ENCODE results near the gene ARRB2.
"Not testable (repeated sequence)": the region's sequence is repeated elsewhere in the genome, so short reads cannot be mapped to it uniquely, and the experiment has no call there.

Gene ARRB2

DNA sequence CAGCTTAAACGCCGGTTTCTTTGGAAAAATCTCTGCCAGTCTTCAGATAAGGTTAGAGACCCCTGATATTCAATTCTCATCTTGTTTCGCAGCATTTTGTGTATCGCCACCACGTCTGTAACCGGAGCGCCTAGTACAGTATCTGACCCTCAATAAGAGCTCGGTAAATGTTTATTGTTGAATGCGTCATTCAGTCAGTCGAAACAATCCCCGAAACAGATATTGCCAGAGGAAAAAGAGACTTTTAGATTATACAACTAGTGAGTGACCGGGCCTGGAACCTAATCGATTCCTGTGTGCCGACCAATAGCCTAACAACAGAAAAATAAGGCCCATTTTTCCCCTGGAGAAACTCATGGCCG, 7.1 kb upstream of the ARRB2 start:
- FAIRE-seq = no peak

DNA sequence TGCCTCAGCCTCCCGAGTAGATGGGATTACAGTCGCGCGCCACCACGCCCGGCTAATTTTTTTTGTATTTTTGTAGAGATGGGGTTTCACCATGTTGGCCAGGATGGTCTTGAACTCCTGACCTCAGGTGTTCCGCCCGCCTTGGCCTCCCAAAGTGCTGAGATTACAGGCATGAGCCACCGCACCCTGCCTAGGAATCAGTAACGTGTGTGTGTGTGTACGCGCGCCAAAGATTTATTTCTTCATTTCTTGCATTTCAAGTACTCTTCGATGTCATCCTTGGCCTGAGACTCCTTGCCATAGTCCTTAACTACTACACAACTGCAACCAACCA, 5.9 kb upstream of the ARRB2 start:
- not testable (repeated sequence) for FAIRE-seq

DNA sequence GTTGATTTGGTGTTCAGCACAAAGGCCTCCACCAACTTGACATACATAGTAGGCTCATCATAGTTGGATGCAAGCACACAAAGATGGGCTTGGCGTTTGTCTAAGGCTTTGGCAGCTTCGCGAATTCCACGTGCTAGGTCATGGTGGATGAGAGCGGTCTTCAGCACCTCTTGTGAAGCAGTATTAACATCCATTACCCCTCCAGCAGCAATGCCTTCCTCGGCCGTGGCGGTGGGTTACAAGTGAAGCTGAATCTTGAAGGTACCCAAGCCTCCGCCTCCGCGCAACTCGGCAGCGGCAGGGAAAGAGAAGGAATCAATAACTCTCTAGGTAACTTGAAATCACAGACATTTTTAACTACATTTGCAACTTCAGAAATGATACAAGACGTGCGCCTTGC, 5.4 kb upstream of the ARRB2 start:
- no peak for FAIRE-seq

DNA sequence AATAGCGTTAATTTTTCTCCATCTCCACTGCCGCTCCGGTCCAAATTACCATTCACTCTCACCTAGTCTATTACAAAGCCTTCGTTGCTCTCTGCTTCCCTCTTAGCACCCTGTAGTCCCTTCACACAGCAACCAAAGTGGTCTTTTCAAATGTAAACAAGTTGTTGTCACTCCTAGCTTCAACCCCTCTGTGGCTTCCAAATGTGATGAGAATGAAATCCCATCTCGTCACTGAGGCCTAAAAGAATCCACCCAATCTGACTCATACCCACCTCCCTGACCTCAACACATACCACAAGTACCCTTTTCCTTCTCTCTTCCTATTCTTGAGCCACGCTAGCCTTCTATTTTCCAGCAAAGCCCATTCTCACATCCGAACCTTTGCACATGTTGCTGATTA, 4.3 kb upstream of the ARRB2 start:
- no peak for FAIRE-seq

DNA sequence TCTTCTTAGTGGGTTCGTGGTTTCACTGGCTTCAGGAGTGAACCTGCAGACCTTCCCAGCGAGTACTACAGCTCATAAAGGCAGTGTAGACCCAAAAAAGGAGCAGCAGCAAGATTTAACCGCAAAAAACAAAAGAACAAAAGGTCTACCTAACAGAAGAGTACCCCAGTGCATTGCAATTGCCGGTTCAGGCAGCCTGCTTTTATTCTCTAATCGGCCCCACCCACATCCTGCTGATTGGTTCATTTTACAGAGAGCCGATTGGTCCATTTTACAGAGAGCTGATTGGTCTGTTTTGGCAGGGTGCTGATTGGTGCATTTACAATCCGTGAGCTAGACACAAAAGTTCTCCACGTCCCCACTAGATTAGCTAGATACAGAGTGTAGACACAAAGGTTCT, 2.0 kb upstream of the ARRB2 start:
- FAIRE-seq = no peak

DNA sequence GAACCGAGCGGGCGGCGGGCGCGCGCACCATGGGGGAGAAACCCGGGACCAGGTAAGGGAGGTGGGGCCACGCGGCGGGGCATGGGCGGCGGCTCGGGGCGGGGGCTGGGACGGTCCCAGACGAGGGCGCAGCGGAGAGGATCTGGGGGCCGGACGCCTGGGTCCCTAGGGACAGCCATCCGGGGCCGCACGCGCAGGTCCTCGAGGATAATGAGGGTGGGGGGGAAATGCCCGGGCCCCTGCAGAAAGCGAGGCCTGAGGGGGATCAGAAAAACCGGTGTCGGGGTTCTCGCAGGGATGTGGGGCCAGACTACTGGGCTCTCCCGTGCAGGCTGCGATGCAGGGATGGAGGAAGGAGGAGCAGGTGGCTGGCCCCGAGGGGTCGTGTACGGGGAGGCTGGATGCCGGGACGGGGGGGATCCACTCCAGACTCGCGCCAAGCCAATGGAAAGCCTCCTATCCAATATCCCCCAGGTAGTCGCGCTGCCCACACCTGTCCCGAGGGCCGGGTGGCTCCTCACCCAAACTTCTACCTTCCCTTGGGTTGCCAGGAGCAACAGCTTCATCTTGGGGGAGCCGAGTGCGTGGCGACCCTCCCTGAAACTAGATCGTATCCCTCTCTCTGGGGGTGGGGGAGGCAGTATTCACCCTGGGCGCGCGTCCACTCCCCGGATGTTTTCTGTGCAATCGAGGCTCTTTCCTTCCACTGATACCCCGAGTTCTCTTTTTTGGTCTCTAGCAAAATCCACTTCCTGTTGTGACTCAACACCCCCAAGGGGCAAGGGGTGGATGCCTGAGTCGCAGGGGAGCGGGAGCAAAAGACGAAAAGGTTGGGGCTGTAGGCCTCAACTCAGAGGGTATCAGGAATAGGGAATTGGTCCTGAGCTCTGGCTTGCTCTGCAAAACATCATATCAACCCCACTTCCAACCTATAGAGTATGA, 532 bp downstream of the ARRB2 start:
- no peak for FAIRE-seq

DNA sequence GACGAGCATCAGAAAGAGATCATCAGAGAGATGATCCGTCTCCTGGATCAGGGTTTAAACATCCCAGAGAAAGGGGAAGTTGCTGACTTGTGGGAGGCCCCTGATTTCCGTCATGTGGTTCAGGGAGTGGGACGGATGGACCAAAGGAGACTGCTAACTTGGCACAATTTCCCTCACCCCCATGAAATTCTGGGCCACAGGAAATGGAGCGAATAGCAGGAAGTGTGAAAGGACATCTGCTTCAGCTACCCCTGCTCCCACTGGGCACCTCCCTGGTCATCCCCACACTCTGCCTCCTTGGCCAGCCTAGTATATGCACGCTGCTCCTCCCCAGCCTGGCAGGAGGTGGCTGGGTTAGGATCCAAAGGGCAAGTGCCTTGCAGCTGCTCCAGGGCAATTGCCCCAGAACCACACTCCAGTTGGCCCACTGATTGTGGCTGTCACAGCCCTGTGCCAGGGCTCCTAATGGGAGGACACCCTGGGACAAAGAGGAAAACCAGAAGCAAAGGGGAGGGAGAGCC, 1.3 kb downstream of the ARRB2 start:
- FAIRE-seq = no peak

DNA sequence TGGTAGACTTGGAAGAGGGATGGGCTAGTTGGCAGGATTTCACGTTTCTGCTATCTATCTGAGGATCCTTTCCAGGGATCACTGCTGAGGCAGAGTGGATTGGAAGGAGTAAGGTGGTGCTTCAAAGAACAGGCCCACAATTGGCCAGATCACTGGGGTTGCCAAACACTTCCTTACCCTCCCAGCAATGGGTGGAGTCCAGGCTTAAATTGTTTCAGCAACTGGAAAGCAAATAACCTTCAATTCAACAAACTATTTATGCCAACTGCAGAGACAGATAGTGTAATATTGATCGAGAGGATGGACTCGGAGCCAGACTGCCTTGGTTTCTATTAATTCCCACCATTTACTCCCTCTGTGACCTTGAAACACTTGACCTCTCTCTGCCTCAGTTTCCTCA, 2.1 kb downstream of the ARRB2 start:
- no peak for FAIRE-seq

DNA sequence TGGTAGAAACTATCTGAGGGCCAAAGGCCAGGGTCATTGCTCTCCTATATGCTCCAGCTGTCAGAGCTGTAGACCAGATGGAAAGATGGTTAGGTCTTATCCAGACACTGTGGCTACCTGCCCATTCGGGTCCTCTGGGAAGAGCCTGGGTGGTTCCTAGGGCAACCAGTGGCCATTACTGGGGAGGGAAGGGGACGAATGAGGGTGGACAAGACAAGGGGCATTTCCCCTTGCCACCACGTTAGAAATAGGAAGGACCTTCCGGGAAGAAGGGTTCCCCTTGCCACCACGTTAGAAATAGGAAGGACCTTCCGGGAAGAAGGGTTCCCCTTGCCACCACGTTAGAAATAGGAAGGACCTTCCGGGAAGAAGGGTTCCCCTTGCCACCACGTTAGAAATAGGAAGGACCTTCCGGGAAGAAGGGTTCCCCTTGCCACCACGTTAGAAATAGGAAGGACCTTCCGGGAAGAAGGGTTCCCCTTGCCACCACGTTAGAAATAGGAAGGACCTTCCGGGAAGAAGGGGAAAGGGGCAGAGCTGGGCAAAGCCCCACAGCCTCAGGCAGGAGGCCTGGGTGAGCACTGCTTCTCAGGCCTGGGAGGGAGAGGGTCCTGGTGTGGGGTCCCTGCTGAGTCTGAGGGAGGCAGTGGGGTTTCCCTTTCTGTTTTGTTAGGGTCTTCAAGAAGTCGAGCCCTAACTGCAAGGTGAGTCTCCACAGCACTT, 4.1 kb downstream of the ARRB2 start:
- FAIRE-seq = not testable (repeated sequence)

DNA sequence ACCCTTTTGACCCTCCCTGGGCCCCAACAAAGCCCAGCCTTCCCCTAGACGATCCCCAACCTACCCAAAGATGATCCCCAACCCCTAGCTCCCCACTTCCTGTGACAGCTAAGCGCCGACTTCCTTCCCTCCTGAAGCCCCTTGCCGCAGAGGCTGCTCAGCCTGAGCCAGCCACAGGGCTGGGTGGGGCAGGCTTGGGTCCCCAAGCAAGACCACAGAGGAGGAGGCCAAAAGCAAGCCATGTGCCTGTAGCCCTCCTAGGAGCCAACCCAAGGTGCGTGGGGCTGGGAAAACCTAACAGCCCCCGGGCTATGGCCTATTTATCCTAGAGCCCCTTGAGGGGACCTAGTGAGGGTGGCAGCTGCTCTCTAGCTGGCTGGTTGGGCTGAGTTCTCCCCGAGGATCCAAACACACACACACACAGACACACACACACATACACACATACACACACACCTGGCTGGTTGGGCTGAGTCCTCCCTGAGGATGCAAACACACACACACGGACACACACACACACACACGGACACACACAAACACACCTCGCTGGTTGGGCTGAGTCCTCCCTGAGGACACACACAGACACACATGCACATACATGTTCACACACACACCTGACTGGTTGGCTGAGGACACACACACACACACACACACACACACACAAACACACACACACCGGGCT, 4.8 kb downstream of the ARRB2 start:
- no peak for FAIRE-seq

DNA sequence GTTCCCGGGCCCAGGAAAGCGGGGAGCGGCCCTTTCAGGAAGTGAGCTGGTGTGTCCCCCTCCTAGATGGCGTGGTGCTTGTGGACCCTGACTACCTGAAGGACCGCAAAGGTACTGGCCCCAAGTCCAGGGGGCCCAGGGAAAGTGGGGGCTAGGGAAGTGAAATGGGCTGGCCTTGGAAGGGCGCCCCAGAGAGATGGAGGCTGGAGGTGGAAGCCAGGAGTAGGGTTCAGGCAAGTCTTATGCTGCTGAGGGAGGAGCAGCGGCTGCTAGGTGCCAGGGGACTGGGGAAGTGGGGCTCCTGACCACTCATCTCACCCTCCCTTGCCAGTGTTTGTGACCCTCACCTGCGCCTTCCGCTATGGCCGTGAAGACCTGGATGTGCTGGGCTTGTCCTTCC, 5.6 kb downstream of the ARRB2 start:
- no peak for FAIRE-seq

DNA sequence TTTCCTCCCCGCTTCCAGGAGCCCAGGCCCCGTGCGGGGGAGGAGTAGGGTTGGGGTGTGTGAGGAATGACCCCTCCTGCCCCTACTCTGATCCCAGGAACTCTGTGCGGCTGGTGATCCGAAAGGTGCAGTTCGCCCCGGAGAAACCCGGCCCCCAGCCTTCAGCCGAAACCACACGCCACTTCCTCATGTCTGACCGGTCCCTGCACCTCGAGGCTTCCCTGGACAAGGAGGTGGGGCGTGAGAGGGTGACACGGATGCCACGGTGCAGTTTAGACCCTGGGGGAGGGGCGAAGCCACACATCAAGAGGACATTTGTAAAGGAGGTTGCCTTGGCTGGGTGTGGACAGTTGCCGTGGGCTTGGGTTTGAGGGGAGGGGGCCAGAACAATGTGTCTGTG, 7.4 kb downstream of the ARRB2 start:
- FAIRE-seq = no peak

DNA sequence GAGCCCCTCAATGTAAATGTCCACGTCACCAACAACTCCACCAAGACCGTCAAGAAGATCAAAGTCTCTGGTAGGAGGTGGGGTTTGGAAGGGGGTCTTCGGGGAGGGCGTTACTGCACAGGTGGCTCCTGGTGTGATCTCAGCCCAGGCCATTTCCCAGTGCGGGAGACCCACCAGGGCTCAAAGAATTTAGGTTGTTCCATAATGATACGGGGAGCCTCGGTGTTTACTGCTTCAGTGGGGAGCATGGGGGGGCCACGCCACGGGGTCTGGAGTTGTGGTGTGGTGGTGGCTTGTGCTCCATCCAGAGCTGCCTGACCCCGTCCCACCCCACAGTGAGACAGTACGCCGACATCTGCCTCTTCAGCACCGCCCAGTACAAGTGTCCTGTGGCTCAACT, 7.8 kb downstream of the ARRB2 start:
- FAIRE-seq = no peak

DNA sequence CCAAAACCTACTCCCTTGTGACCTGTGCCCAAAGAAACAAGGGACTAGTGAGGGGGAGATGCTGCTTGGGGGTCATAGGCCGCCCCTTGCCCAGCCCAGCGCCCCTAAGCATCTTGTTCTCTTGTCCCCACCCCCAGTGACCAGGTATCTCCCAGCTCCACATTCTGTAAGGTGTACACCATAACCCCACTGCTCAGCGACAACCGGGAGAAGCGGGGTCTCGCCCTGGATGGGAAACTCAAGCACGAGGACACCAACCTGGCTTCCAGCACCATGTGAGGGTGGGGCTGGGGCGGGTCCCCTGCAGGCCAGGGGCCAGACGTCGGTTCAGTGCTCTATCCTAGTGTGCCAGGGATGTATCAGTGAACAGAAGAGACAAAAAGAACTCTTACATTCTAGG, 8.7 kb downstream of the ARRB2 start:
- FAIRE-seq = no peak

DNA sequence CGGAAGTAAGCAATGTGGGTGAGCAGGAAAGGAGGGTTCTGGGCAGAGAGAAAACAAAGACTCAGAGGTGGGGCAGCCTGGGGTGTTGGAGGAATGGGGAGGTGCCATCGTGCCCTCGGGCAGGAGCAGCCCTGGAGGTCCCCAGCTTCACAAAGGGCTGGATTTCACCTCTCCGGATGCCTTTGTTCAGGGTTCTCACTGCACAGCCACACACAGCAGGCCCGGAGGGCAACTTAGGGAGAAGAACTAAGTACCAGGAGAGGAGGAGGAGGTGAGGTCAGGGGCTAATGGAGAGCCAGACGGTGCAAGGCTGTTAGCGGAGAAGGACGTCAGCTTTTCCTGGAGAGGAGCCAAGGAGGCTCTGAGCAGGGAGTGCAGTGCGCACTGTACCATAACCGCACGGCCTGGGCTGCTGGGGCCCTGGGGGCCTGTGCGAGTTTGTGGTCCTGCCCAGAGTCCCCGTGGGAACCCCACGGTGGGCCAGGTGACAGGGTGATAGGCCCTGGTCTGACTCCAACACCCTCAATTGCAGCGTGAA, 9.3 kb downstream of the ARRB2 start:
- no peak for FAIRE-seq

DNA sequence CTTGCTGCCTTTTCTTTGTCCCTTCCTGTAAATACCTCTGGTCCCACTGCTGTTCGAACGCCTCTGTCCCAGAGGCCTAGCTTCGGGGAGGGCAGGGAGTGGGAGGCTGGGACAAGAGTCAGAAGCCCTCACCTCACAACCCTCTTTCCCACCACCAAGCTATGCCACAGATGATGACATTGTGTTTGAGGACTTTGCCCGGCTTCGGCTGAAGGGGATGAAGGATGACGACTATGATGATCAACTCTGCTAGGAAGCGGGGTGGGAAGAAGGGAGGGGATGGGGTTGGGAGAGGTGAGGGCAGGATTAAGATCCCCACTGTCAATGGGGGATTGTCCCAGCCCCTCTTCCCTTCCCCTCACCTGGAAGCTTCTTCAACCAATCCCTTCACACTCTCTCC, 10.4 kb downstream of the ARRB2 start:
- FAIRE-seq = no peak

DNA sequence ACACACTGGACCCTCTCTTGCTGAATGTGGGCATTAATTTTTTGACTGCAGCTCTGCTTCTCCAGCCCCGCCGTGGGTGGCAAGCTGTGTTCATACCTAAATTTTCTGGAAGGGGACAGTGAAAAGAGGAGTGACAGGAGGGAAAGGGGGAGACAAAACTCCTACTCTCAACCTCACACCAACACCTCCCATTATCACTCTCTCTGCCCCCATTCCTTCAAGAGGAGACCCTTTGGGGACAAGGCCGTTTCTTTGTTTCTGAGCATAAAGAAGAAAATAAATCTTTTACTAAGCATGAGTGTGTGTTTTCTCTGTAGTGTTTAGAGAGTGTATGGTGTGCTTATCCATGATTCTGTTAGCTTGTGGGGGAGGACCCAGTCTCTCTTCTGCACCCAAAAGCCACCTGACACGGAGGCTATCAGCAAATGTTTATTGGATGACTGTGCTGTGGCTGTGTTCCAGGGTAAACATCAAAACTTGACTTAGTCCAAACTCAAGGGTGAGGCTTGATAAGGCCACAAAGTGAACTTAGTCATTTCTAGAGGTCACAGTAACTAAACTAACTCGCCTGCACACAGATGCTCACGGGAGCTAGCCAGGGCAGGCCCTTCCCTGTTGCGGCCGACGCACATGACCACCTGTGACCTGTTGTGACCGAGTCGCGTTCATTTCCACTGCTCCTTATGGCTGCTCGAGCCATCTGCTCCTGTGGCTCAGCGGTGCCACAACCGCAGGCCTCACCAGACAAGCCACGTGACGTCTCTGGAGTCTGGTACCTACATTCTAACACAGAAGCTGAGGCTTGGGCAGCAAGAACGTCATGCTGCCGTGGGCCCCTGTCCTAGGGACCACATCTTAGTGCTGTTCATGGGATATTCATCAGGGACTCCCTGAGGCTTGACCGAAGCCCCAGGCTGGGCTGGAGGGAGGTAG, 11.0 kb downstream of the ARRB2 start:
- no peak for FAIRE-seq

DNA sequence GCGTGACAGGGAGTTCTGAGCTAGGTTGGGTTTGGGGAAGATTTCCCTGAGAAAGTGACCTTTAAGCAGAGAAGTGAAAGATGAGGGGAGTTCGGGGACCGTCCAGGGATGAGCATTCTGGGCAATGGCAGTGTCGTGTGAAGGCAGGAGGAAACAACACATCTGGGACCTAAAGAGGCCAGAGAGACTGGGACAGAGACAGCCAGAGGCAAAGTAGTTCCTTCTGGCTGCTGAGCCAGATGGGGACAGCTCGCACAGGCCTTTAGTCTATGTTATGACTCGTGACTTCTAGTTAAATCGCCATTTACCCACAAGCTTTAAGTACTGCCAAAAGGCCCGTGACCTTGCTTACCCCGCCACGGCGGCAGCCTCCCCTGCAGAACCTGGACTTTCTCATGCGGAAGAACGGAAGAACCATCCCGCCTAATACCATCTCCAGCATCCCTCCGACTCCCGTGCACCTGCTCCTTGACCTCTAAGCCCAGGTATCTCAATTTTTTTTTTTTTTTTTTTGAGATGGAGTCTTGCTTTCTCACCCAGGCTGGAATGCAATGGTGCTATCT, 12.3 kb downstream of the ARRB2 start:
- FAIRE-seq = no peak

DNA sequence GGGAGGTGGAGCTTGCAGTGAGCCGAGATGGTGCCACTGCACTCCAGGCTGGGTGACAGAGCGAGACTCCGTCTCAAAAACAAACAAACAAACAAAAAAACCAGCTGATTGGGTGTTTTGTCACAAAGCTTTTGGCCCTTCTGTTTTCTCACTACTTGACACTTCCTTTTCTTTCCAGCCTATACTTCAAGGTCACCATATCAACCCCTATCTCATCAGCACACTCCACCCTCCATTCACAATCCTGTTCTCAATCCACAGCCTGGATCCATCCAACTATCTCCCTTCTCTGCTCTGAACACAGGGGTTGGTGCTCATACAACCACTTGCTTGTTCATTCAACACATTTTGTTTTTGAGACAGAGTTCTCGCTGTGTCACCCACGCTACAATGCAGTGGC, 14.2 kb downstream of the ARRB2 start:
- no peak for FAIRE-seq

DNA sequence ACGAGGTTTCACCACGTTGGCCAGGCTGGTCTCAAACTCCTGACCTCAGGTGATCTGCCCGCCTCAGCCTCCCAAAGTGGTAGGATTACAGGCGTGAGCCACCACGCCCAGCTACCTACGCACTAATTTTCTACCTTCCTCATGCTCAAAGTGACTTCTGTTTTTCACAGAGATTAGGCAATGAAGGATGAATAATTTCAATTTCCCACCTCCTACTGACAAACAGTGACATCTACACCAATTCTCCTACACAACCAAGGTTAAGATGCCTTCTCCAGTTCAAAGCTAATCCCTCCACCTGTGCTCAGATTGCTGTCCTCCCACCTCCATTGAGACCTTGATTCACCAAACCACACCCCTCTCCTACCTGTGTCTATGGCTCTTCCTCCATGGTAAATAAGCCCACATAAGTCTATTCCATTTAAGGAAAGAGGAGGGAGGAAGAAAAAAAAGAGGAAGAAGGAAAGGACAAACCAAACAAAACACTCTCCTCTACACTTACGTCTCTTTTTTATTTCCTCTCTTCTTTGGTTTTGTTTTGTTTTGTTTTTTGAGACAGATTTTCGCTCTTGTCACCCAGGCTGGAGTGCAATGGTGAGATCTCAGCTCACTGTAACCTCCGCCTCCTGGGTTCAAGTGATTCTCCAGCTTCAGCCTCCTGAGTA, 15.3 kb downstream of the ARRB2 start:
- FAIRE-seq = no peak

DNA sequence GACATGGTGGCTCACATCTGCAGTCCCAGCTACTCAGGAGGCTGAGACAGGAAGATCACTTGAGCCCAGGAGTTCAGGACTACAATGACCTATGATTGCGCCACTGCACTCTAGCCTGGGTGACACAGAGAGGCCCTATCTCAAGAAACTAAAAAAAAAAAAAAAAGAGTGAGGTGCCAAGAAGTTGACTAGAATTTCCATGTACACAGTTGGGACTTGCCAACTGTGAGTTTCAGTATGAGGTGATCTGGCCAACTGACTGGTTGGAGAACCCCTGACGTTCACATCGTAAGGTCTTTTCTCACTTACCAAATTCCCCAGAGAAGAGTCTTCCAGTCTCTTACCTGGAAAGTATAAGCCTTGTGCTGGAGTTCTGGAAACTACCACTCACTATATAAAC, 17.7 kb downstream of the ARRB2 start:
- no peak for FAIRE-seq
